HepG2 (cell line): ENCODE results near the gene GTF2F2. TPM values are rescaled to one million over a fixed set of nuclear protein-coding genes. Genes with fewer than 3 reads are reported as not detected.

Experiments used
- CCDC6 ChIP-seq: sonication (generic); formaldehyde crosslinking; IDR thresholded peaks from 2 replicates; pipeline ENCODE4 v1.8.1; 2022; ENCODE audit warnings: mild to moderate bottlenecking, missing genetic modification reagents, moderate library complexity
- MED13 ChIP-seq: sonication (generic); formaldehyde crosslinking; IDR thresholded peaks from 2 replicates; pipeline ENCODE4 v1.5.0; 2020; ENCODE audit warnings: missing genetic modification reagents
- TEAD3 ChIP-seq: optimal IDR thresholded peaks from 2 replicates; pipeline ENCODE3; 2016; ENCODE audit warnings: borderline replicate concordance
- ZNF543 ChIP-seq: sonication (generic); formaldehyde crosslinking; IDR thresholded peaks from 2 replicates; pipeline ENCODE4 v1.4.0; 2020; ENCODE audit warnings: mild to moderate bottlenecking, missing genetic modification reagents
- polyA plus RNA-seq, 8 experiments: library from polyadenylated mRNA; depleted of rRNA in 3 of 8; stranded (reverse) in 7 of 8; unstranded in 1 of 8; fragments of >200 nt; fragmentation: Illumina TruSeq in 4 of 8; extraction: Trizol in 4 of 8; gene quantifications; 2 replicates each; pipeline versions ENCODE4 v1.2.1 to v1.2.3, GENCODE V29; 2011 to 2016; ENCODE audit warnings: low read depth in 4 of 8, missing spikeins in 1 of 8, mixed read lengths in 1 of 8; ENCODE audit not compliant: insufficient read depth in 1 of 8
- total RNA-seq, 5 experiments: library from RNA; depleted of rRNA; stranded (reverse); fragments of >200 nt; fragmentation: Illumina TruSeq; extraction: Trizol; gene quantifications; 2 replicates each; pipeline ENCODE4 v1.2.3, GENCODE V29; 2016; ENCODE audit warnings: low read depth in 1 of 5
- TF ChIP-seq, protein P1 (sequence below), 2 experiments: sonication (generic) in 1 of 2; formaldehyde crosslinking in 1 of 2; IDR thresholded peaks; 2 replicates each; pipeline versions ENCODE4 v1.6.1 to v1.9.0; 2014 to 2022; ENCODE audit warnings: antibody characterized with exemption in 1 of 2, borderline replicate concordance in 1 of 2, inconsistent platforms in 1 of 2, low read depth in 1 of 2, missing genetic modification reagents in 1 of 2
- TF ChIP-seq, protein P2 (sequence below): sonication (generic); formaldehyde crosslinking; conservative IDR thresholded peaks from 2 replicates; pipeline ENCODE4 v1.8.0; 2022; ENCODE audit warnings: mild to moderate bottlenecking, moderate library complexity, missing genetic modification reagents
- TF ChIP-seq, protein P3 (sequence below): sonication (generic); formaldehyde crosslinking; IDR thresholded peaks from 2 replicates; pipeline ENCODE4 v1.9.0; 2022; ENCODE audit warnings: missing genetic modification reagents, mild to moderate bottlenecking, borderline replicate concordance
- TF ChIP-seq, protein P4 (sequence below): sonication (generic); formaldehyde crosslinking; IDR thresholded peaks from 2 replicates; pipeline ENCODE4 v1.8.0; 2022; ENCODE audit warnings: mild to moderate bottlenecking, missing genetic modification reagents; ENCODE audit not compliant: insufficient replicate concordance

Gene GTF2F2
- total and polyA plus RNA-seq, 2 of the 13 experiments (the other 11 are each of a cell fraction or from before 2014, with no cell fraction given): 10.6 to 32.8 TPM

DNA sequence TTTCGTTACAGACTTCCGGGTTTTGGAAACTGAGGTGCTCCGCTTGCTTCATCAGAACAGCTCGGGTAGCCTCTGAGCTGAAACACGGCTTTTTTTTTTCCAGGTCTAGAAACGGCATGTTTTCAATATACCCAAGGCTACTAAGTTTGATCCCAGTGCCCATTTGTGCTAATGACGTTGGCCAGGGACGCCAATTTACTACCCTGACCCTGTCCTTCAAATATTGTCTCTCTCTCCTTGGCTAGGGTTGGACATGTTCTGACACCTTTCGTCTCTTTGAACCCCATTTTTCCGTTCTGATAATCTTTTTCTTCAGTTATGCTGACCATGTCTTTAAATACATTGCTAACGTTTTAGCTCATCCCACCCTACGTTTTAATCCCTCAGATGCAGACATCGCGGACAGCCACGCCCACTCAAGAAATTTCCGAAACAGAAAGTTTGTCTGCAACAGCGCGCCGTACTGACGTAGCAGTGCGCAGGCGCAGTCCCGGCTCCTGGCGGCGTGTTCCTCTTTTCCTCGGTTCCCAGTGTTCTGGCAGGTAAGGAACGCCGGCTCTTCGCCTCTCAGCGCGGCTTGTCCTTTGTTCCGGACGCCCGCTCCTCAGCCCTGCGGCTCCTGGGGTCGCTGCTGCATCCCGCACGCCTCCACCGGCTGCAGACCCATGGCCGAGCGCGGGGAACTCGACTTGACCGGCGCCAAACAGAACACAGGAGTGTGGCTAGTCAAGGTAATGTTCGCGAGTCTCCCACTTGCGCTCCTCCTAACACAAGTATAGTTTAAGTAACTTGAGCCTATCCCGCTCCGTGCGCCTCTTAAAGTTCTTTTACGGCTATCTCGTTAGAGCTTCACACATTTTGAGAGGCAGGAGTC is at the start of gene GTF2F2 (continued):
- TF ChIP-seq, protein P1, sequence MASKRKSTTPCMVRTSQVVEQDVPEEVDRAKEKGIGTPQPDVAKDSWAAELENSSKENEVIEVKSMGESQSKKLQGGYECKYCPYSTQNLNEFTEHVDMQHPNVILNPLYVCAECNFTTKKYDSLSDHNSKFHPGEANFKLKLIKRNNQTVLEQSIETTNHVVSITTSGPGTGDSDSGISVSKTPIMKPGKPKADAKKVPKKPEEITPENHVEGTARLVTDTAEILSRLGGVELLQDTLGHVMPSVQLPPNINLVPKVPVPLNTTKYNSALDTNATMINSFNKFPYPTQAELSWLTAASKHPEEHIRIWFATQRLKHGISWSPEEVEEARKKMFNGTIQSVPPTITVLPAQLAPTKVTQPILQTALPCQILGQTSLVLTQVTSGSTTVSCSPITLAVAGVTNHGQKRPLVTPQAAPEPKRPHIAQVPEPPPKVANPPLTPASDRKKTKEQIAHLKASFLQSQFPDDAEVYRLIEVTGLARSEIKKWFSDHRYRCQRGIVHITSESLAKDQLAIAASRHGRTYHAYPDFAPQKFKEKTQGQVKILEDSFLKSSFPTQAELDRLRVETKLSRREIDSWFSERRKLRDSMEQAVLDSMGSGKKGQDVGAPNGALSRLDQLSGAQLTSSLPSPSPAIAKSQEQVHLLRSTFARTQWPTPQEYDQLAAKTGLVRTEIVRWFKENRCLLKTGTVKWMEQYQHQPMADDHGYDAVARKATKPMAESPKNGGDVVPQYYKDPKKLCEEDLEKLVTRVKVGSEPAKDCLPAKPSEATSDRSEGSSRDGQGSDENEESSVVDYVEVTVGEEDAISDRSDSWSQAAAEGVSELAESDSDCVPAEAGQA (IDR thresholded peaks at IDR 0.05; ENCODE audit: low read depth): no peak
- TF ChIP-seq, protein P1 (CRISPR knock-in tag; IDR thresholded peaks at IDR 0.05; ENCODE audit: borderline replicate concordance): peak; percentile 67; the same call in 1 of the 2 replicates
- TF ChIP-seq MED13 (CRISPR knock-in tag) (peak; percentile 59; the same call in 1 of the 2 replicates), CCDC6 (CRISPR knock-in tag) (no peak; the same call in 1 of the 2 replicates), TEAD3 (CRISPR knock-in tag) (peak; percentile 19), ZNF543 (CRISPR knock-in tag) (no peak)
- TF ChIP-seq, protein P2, sequence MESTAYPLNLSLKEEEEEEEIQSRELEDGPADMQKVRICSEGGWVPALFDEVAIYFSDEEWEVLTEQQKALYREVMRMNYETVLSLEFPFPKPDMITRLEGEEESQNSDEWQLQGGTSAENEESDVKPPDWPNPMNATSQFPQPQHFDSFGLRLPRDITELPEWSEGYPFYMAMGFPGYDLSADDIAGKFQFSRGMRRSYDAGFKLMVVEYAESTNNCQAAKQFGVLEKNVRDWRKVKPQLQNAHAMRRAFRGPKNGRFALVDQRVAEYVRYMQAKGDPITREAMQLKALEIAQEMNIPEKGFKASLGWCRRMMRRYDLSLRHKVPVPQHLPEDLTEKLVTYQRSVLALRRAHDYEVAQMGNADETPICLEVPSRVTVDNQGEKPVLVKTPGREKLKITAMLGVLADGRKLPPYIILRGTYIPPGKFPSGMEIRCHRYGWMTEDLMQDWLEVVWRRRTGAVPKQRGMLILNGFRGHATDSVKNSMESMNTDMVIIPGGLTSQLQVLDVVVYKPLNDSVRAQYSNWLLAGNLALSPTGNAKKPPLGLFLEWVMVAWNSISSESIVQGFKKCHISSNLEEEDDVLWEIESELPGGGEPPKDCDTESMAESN (CRISPR knock-in tag): peak; percentile 72
- TF ChIP-seq, protein P3, sequence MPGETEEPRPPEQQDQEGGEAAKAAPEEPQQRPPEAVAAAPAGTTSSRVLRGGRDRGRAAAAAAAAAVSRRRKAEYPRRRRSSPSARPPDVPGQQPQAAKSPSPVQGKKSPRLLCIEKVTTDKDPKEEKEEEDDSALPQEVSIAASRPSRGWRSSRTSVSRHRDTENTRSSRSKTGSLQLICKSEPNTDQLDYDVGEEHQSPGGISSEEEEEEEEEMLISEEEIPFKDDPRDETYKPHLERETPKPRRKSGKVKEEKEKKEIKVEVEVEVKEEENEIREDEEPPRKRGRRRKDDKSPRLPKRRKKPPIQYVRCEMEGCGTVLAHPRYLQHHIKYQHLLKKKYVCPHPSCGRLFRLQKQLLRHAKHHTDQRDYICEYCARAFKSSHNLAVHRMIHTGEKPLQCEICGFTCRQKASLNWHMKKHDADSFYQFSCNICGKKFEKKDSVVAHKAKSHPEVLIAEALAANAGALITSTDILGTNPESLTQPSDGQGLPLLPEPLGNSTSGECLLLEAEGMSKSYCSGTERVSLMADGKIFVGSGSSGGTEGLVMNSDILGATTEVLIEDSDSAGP: peak; percentile 88; the same call in 1 of the 2 replicates
- TF ChIP-seq, protein P4, sequence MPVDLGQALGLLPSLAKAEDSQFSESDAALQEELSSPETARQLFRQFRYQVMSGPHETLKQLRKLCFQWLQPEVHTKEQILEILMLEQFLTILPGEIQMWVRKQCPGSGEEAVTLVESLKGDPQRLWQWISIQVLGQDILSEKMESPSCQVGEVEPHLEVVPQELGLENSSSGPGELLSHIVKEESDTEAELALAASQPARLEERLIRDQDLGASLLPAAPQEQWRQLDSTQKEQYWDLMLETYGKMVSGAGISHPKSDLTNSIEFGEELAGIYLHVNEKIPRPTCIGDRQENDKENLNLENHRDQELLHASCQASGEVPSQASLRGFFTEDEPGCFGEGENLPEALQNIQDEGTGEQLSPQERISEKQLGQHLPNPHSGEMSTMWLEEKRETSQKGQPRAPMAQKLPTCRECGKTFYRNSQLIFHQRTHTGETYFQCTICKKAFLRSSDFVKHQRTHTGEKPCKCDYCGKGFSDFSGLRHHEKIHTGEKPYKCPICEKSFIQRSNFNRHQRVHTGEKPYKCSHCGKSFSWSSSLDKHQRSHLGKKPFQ (CRISPR knock-in tag): peak; percentile 22
